GM23338 (cell line): Measurements from ENCODE around the gene TNNI2. TPM values are rescaled to one million over a fixed set of nuclear protein-coding genes. Genes with fewer than 3 reads are reported as not detected.

Source experiments
- ATAC-seq: fragments of 200-7000 bp; cut with Tn5 transposase; 3 replicates; pipeline ENCODE4 v1.9.1; 2020
- DNase-seq: peaks from one replicate; pipeline ENCODE4 v3.0.0-alpha.2; 2015; ENCODE audit warnings: low spot score
- H2AFZ ChIP-seq: fragments of 200-600 bp; sonication (generic); 2 replicates; pipeline ENCODE4 v1.8.0; 2016; ENCODE audit warnings: antibody characterized with exemption, mild to moderate bottlenecking, moderate library complexity
- H3F3A ChIP-seq: fragments of 200-600 bp; sonication (generic); replicated peaks from 2 replicates; pipeline ENCODE4 v1.8.0; 2017; ENCODE audit warnings: antibody characterized with exemption, mixed run types, low read depth
- H3K27ac ChIP-seq: fragments of 200-600 bp; sonication (generic); 2 replicates; pipeline ENCODE4 v1.6.1; 2016; ENCODE audit warnings: low read depth
- H3K27me3 ChIP-seq: fragments of 200-600 bp; sonication (generic); 2 replicates; pipeline ENCODE4 v1.8.0; 2016; ENCODE audit warnings: mild to moderate bottlenecking, mixed run types, moderate library complexity; ENCODE audit not compliant: insufficient read depth
- H3K36me3 ChIP-seq: fragments of 200-600 bp; sonication (generic); 2 replicates; pipeline ENCODE4 v1.8.0; 2016; ENCODE audit warnings: mild to moderate bottlenecking; ENCODE audit not compliant: insufficient read depth
- H3K4me1 ChIP-seq: fragments of 200-600 bp; sonication (generic); 2 replicates; pipeline ENCODE4 v1.8.0; 2016; ENCODE audit warnings: mild to moderate bottlenecking, moderate library complexity; ENCODE audit not compliant: insufficient read depth
- H3K4me2 ChIP-seq: fragments of 200-600 bp; sonication (generic); 2 replicates; pipeline ENCODE4 v1.7.1; 2017; ENCODE audit warnings: mixed run types
- H3K4me3 ChIP-seq: fragments of 200-600 bp; sonication (generic); 2 replicates; pipeline ENCODE4 v1.6.1; 2016; ENCODE audit warnings: mixed run types
- H3K79me2 ChIP-seq: fragments of 200-600 bp; sonication (generic); replicated peaks from 2 replicates; pipeline ENCODE4 v1.8.0; 2017; ENCODE audit warnings: mild to moderate bottlenecking; ENCODE audit not compliant: insufficient read depth
- H3K9me2 ChIP-seq: fragments of 200-600 bp; sonication (generic); 2 replicates; pipeline ENCODE4 v1.8.0; 2017; ENCODE audit not compliant: insufficient read depth
- H4K20me1 ChIP-seq: fragments of 200-600 bp; sonication (generic); replicated peaks from 2 replicates; pipeline ENCODE4 v1.8.0; 2017; ENCODE audit warnings: mild to moderate bottlenecking; ENCODE audit not compliant: insufficient read depth
- H3K27ac Mint-ChIP-seq: 2 replicates; pipeline ENCODE4 v1.8.0; 2020; ENCODE audit warnings: inconsistent platforms, mild to moderate bottlenecking, moderate library complexity, mixed read lengths
- H3K27me3 Mint-ChIP-seq: 3 replicates; pipeline ENCODE4 v1.8.0; 2022; ENCODE audit warnings: low read depth, mild to moderate bottlenecking, moderate library complexity, mixed read lengths, inconsistent platforms; ENCODE audit not compliant: insufficient read depth, poor library complexity
- H3K36me3 Mint-ChIP-seq: 3 replicates; pipeline ENCODE4 v1.8.0; 2021; ENCODE audit warnings: low read depth, mild to moderate bottlenecking, inconsistent platforms, moderate library complexity, mixed read lengths
- H3K4me1 Mint-ChIP-seq: 3 replicates; pipeline ENCODE4 v1.8.0; 2020; ENCODE audit warnings: mild to moderate bottlenecking, inconsistent platforms, mixed read lengths
- H3K4me3 Mint-ChIP-seq: 3 replicates; pipeline ENCODE4 v1.8.0; 2021; ENCODE audit warnings: moderate library complexity, mild to moderate bottlenecking, inconsistent platforms, mixed read lengths
- H3K9me3 Mint-ChIP-seq: 3 replicates; pipeline ENCODE4 v1.8.0; 2020; ENCODE audit warnings: moderate library complexity, mild to moderate bottlenecking, inconsistent platforms, mixed read lengths
- CREB1 ChIP-seq: fragments of 250-450 bp; sonication (Bioruptor Pico); IDR thresholded peaks from 2 replicates; pipeline ENCODE4 v1.5.0; 2020; ENCODE audit warnings: low read depth, mild to moderate bottlenecking, moderate library complexity
- CTCF ChIP-seq, 2 experiments: fragments of 200-600 bp in 1 of 2; sonication (generic) in 1 of 2; conservative IDR thresholded peaks; 2 replicates each; pipeline versions ENCODE4 v1.5.1 to v1.6.1; 2016 to 2017; ENCODE audit warnings: antibody characterized with exemption in 2 of 2, low read depth in 2 of 2, mild to moderate bottlenecking in 2 of 2, moderate library complexity in 1 of 2
- EZH2 ChIP-seq: fragments of 200-600 bp; sonication (generic); IDR thresholded peaks from one replicate; pipeline ENCODE4 v1.8.0; 2017; ENCODE audit warnings: antibody characterized with exemption, mild to moderate bottlenecking, low read depth; ENCODE audit not compliant: unreplicated experiment
- NANOG ChIP-seq: IDR thresholded peaks from 2 replicates; pipeline ENCODE4 v1.6.1; 2016; ENCODE audit warnings: antibody characterized with exemption, borderline replicate concordance
- POLR2AphosphoS5 ChIP-seq: IDR thresholded peaks from 2 replicates; pipeline ENCODE4 v1.6.1; 2016; ENCODE audit warnings: antibody characterized with exemption, low read depth
- STAT1 ChIP-seq: IDR thresholded peaks from one replicate; pipeline ENCODE4 v1.6.1; 2016; ENCODE audit warnings: antibody characterized with exemption; ENCODE audit not compliant: unreplicated experiment
- ZNF114 ChIP-seq: fragments of 250-450 bp; sonication (Bioruptor Pico); IDR thresholded peaks from 2 replicates; pipeline ENCODE4 v1.5.0; 2020; ENCODE audit warnings: mild to moderate bottlenecking, moderate library complexity
- ZNF331 ChIP-seq: fragments of 250-450 bp; sonication (Bioruptor Pico); IDR thresholded peaks from 2 replicates; pipeline ENCODE4 v1.5.0; 2020; ENCODE audit warnings: low read depth, mild to moderate bottlenecking, moderate library complexity
- polyA plus RNA-seq: library from polyadenylated mRNA; unstranded; fragments of >200 nt; fragmentation: Nextera tagmentation; extraction: Ambion mirVana; gene quantifications from 2 replicates; pipeline ENCODE4 v1.2.1, GENCODE V29; 2016
- total RNA-seq: library from RNA; depleted of rRNA; stranded (reverse); fragments of >200 nt; shearing (Covaris generic); gene quantifications from 2 replicates; pipeline ENCODE4 v1.2.3, GENCODE V29; 2014

The TNNI2 gene
- total and polyA plus RNA-seq, 2 experiments from 2014 or later, result not detected

- Histone ChIP-seq H3F3A (no peaks in the 10 kb centered on the region), H3K4me3 (no peak overlapping the region), H3K4me1 (no peaks in the 10 kb centered on the region), H2AFZ (peak overlapping the region; percentile 32; the same call in 1 of the 2 replicates), H3K27ac (no peak overlapping the region), H4K20me1 (no peaks in the 10 kb centered on the region), H3K27me3 (no peaks in the 10 kb centered on the region), H3K79me2 (no peaks in the 10 kb centered on the region), H3K9me2 (no peaks in the 10 kb centered on the region), H3K4me2 (no peak overlapping the region), H3K36me3 (no peaks in the 10 kb centered on the region)
- H3K27ac Mint-ChIP-seq, result no peak overlapping the region
- no peaks in the 10 kb centered on the region for H3K9me3 Mint-ChIP-seq
- ATAC-seq (peak; percentile 99), DNase-seq (peak; percentile 90)
- H3K36me3 Mint-ChIP-seq, result no peaks in the 10 kb centered on the region
- no peak overlapping the region for H3K4me3 Mint-ChIP-seq
- peaks cover 3% of the 10 kb centered on the region for H3K27me3 Mint-ChIP-seq
- no peak for TF ChIP-seq NANOG
- peak; percentile 76 to 93 for TF ChIP-seq CTCF (conservative IDR thresholded peaks at IDR 0.05; ENCODE audit: low read depth in 2 of 2)
- H3K4me1 Mint-ChIP-seq, result no peaks in the 10 kb centered on the region
Measured at GRCh38 chr11:1882265-1883238, 43.8 kb downstream of the TNNI2 start.

GRCh38 chr11:1883346-1884302 is 44.8 kb downstream of the TNNI2 start:
- Mint-ChIP-seq H3K4me3 (no peak overlapping the region), H3K9me3 (no peaks in the 10 kb centered on the region), H3K27me3 (peaks cover 1% of the 10 kb centered on the region), H3K27ac (no peak overlapping the region), H3K36me3 (no peaks in the 10 kb centered on the region), H3K4me1 (no peaks in the 10 kb centered on the region)
- H3K9me2 ChIP-seq, result no peaks in the 10 kb centered on the region
- H3K27me3 ChIP-seq, result no peaks in the 10 kb centered on the region
- H3K4me3 ChIP-seq, result no peak overlapping the region
- H3K4me1 ChIP-seq, result no peaks in the 10 kb centered on the region
- H3K79me2 ChIP-seq, result no peaks in the 10 kb centered on the region
- TF ChIP-seq NANOG, result no peak
- TF ChIP-seq STAT1, result no peak
- no peak for TF ChIP-seq EZH2
- no peak for TF ChIP-seq CREB1
- ATAC-seq (no peak), DNase-seq (no peak)
- no peak overlapping the region for H2AFZ ChIP-seq
- no peaks in the 10 kb centered on the region for H3K36me3 ChIP-seq
- no peaks in the 10 kb centered on the region for H3F3A ChIP-seq
- H3K4me2 ChIP-seq, result no peak overlapping the region
- H3K27ac ChIP-seq, result no peak overlapping the region
- H4K20me1 ChIP-seq, result no peaks in the 10 kb centered on the region

GRCh38 chr11:1884303-1884700 is 45.5 kb downstream of the TNNI2 start:
- H3K4me2 ChIP-seq, result no peak overlapping the region
- H3K27me3 Mint-ChIP-seq, result peaks cover 3% of the 10 kb centered on the region
- H3K36me3 Mint-ChIP-seq, result no peaks in the 10 kb centered on the region
- H3K9me3 Mint-ChIP-seq, result no peaks in the 10 kb centered on the region
- H3K9me2 ChIP-seq, result no peaks in the 10 kb centered on the region
- H3K4me3 Mint-ChIP-seq, result no peak overlapping the region
- no peaks in the 10 kb centered on the region for H4K20me1 ChIP-seq
- no peak overlapping the region for H3K27ac ChIP-seq
- no peaks in the 10 kb centered on the region for H3K4me1 Mint-ChIP-seq
- no peaks in the 10 kb centered on the region for H3K4me1 ChIP-seq
- H3K79me2 ChIP-seq, result no peaks in the 10 kb centered on the region
- DNase-seq, result no peak
- H2AFZ ChIP-seq, result no peak overlapping the region
- H3K36me3 ChIP-seq, result no peaks in the 10 kb centered on the region
- no peak for ATAC-seq
- no peaks in the 10 kb centered on the region for H3K27me3 ChIP-seq
- H3K27ac Mint-ChIP-seq, result no peak overlapping the region
- no peak overlapping the region for H3K4me3 ChIP-seq
- H3F3A ChIP-seq, result no peaks in the 10 kb centered on the region
- TF ChIP-seq ZNF114 (CRISPR knock-in tag), result no peak
- no peak for TF ChIP-seq POLR2AphosphoS5
- no peak for TF ChIP-seq NANOG
- no peak for TF ChIP-seq CTCF (conservative IDR thresholded peaks at IDR 0.05; ENCODE audit: low read depth in 2 of 2)
- TF ChIP-seq ZNF331 (CRISPR knock-in tag), result no peak
